ENCODE measurements around the gene ZNF398. TPM values are rescaled to one million over a fixed set of nuclear protein-coding genes. Genes with fewer than 3 reads are reported as not detected.

Gene ZNF398
- total RNA-seq, 1 donor from 2014 or later = 16.6 TPM

GRCh38 chr7:149205690-149206381, 58.6 kb downstream of the ZNF398 start:
- H3K36me3 ChIP-seq (ENCODE audit: insufficient read depth, low read length) = peaks cover 62% of the 10 kb centered on the region
- H3K9ac ChIP-seq (ENCODE audit: low read length) = no peak overlapping the region
- H3K27ac ChIP-seq (ENCODE audit: low read depth, low read length) = no peak overlapping the region
- FAIRE-seq (no peak), DNase-seq (ENCODE audit: low read depth) (no peak)
- no peak overlapping the region for H3K4me3 ChIP-seq (ENCODE audit: insufficient read depth, low read depth, low read length)
- Mint-ChIP-seq H3K9me3 (ENCODE audit: unreplicated experiment) (peaks cover 2% of the 10 kb centered on the region), H3K27me3 (ENCODE audit: low read depth, unreplicated experiment) (no peaks in the 10 kb centered on the region), H3K4me3 (ENCODE audit: unreplicated experiment) (no peak overlapping the region), H3K36me3 (ENCODE audit: low read depth, unreplicated experiment) (peaks cover 53% of the 10 kb centered on the region), H3K27ac (ENCODE audit: unreplicated experiment) (peak overlapping the region; percentile 0), H3K4me1 (ENCODE audit: low read depth, unreplicated experiment) (peaks cover 38% of the 10 kb centered on the region)
- H4K20me1 ChIP-seq (ENCODE audit: insufficient read depth, low read length) = peaks cover 51% of the 10 kb centered on the region
- H3K4me2 ChIP-seq (ENCODE audit: low read length) = no peak overlapping the region
- H2AFZ ChIP-seq (ENCODE audit: low read depth, low read length) = no peak overlapping the region
- no peaks in the 10 kb centered on the region for H3K27me3 ChIP-seq (ENCODE audit: insufficient read depth, low read length)
- no peaks in the 10 kb centered on the region for H3K9me3 ChIP-seq (ENCODE audit: insufficient read depth, low read depth, low read length)
- H3K79me2 ChIP-seq (ENCODE audit: insufficient read depth, low read length) = peaks cover 57% of the 10 kb centered on the region
- peaks cover 10% of the 10 kb centered on the region for H3K4me1 ChIP-seq (ENCODE audit: insufficient read depth, low read length)
- TF ChIP-seq EZH2 (IDR thresholded peaks at IDR 0.05; ENCODE audit: insufficient read depth, low read length) = no peak

DNA sequence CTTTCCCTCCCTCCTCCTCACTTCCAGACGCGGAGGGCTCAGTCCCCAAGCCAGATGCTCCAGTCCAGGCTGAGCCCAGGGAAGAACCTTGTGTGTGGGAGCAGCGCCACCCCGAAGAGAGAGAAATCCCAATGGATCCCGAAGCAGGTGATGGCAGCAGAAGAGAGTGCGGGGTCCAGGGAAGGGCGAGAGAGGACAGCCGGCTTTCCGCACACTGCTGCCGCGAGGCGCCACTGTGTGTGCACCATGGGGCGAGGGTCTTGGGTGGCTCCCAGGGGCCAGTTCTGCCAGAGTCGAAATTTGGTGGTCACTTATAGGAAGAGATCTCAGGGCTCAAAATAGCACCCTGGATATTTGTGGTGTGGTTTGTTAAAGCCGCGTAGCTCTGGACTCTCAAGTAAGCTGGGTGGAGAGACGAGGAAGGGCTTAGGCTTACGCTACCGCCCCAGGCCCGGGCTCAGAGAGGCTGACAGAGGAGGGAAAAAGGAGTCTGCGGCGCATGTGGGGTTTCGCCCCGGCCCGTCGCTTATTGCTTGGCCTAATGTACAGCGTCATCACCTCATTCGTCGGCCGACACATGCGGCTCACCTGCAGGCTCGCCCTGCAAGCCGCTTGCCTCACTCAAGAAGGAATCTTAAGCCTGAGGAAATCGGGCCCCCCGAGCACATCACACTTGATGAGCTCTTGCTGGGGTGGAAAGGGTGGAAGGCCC, 60.2 kb downstream of the ZNF398 start:
- Mint-ChIP-seq H3K27me3 (ENCODE audit: low read depth, unreplicated experiment) (no peaks in the 10 kb centered on the region), H3K4me3 (ENCODE audit: unreplicated experiment) (no peak overlapping the region), H3K27ac (ENCODE audit: unreplicated experiment) (peak overlapping the region; percentile 42), H3K4me1 (ENCODE audit: low read depth, unreplicated experiment) (peaks cover 31% of the 10 kb centered on the region), H3K9me3 (ENCODE audit: unreplicated experiment) (no peaks in the 10 kb centered on the region), H3K36me3 (ENCODE audit: low read depth, unreplicated experiment) (peaks cover 53% of the 10 kb centered on the region)
- H2AFZ ChIP-seq (ENCODE audit: low read depth, low read length) = no peak overlapping the region
- peaks cover 70% of the 10 kb centered on the region for H3K36me3 ChIP-seq (ENCODE audit: insufficient read depth, low read length)
- TF ChIP-seq, protein P1, sequence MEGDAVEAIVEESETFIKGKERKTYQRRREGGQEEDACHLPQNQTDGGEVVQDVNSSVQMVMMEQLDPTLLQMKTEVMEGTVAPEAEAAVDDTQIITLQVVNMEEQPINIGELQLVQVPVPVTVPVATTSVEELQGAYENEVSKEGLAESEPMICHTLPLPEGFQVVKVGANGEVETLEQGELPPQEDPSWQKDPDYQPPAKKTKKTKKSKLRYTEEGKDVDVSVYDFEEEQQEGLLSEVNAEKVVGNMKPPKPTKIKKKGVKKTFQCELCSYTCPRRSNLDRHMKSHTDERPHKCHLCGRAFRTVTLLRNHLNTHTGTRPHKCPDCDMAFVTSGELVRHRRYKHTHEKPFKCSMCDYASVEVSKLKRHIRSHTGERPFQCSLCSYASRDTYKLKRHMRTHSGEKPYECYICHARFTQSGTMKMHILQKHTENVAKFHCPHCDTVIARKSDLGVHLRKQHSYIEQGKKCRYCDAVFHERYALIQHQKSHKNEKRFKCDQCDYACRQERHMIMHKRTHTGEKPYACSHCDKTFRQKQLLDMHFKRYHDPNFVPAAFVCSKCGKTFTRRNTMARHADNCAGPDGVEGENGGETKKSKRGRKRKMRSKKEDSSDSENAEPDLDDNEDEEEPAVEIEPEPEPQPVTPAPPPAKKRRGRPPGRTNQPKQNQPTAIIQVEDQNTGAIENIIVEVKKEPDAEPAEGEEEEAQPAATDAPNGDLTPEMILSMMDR (IDR thresholded peaks at IDR 0.05; ENCODE audit: insufficient read depth, low read depth, low read length) = no peak
- TF ChIP-seq EZH2 (IDR thresholded peaks at IDR 0.05; ENCODE audit: insufficient read depth, low read length) = no peak
- H3K4me2 ChIP-seq (ENCODE audit: low read length) = no peak overlapping the region
- no peak for DNase-seq (ENCODE audit: low read depth)
- H3K4me1 ChIP-seq (ENCODE audit: insufficient read depth, low read length) = peaks cover 10% of the 10 kb centered on the region
- no peak overlapping the region for H3K27ac ChIP-seq (ENCODE audit: low read depth, low read length)
- H3K9ac ChIP-seq (ENCODE audit: low read length) = no peak overlapping the region
- no peaks in the 10 kb centered on the region for H3K27me3 ChIP-seq (ENCODE audit: insufficient read depth, low read length)
- no peaks in the 10 kb centered on the region for H3K9me3 ChIP-seq (ENCODE audit: insufficient read depth, low read depth, low read length)
- peaks cover 44% of the 10 kb centered on the region for H3K79me2 ChIP-seq (ENCODE audit: insufficient read depth, low read length)
- H3K4me3 ChIP-seq (ENCODE audit: insufficient read depth, low read depth, low read length) = no peak overlapping the region
- peaks cover 48% of the 10 kb centered on the region for H4K20me1 ChIP-seq (ENCODE audit: insufficient read depth, low read length)
- FAIRE-seq = no peak

DNA sequence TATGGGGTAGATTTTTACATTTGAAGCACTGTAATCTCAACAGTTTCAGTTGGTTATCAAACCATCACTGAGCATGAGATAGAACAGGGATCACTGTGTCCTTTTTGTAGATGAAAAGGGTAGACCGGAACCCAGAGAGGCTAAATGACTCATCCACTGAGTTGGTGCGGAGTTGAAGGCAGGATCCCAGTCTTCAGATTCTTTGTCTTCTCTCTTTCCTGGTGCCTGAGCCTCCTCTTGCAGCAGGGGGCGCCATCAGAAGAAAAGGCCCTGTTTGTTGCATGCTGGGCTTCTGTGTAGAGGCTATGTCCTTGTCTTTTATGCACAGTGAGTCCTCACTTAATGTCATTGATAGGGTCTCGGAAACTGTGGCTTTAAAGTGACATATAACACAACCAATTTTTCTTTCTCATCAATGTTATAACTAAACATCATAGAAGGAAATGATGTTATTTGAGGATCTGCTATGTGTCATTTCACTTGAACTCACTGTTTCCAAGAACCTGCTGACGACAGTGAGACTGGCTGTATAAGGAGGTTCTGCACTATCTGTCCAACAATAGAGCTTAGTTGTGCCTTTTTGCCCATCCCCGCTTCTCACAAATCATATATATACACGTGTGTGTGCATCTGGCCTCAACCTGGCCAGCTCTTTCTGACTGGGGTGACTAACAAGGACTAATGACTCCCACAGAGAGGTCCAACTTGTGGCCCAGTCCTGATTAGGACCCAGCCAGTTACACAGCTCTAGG, 62.4 kb downstream of the ZNF398 start:
- H4K20me1 ChIP-seq (ENCODE audit: insufficient read depth, low read length) = peaks cover 26% of the 10 kb centered on the region
- no peak overlapping the region for H3K4me3 ChIP-seq (ENCODE audit: insufficient read depth, low read depth, low read length)
- Mint-ChIP-seq H3K4me3 (ENCODE audit: unreplicated experiment) (peak overlapping the region; percentile 45), H3K4me1 (ENCODE audit: low read depth, unreplicated experiment) (peaks cover 15% of the 10 kb centered on the region), H3K27ac (ENCODE audit: unreplicated experiment) (peak overlapping the region; percentile 73), H3K27me3 (ENCODE audit: low read depth, unreplicated experiment) (no peaks in the 10 kb centered on the region), H3K9me3 (ENCODE audit: unreplicated experiment) (no peaks in the 10 kb centered on the region), H3K36me3 (ENCODE audit: low read depth, unreplicated experiment) (peaks cover 56% of the 10 kb centered on the region)
- no peak overlapping the region for H3K9ac ChIP-seq (ENCODE audit: low read length)
- no peaks in the 10 kb centered on the region for H3K9me3 ChIP-seq (ENCODE audit: insufficient read depth, low read depth, low read length)
- TF ChIP-seq, protein P1 (IDR thresholded peaks at IDR 0.05; ENCODE audit: insufficient read depth, low read depth, low read length) = peak; percentile 77
- no peak for TF ChIP-seq EZH2 (IDR thresholded peaks at IDR 0.05; ENCODE audit: insufficient read depth, low read length)
- H3K79me2 ChIP-seq (ENCODE audit: insufficient read depth, low read length) = peaks cover 22% of the 10 kb centered on the region
- H3K4me2 ChIP-seq (ENCODE audit: low read length) = peak overlapping the region; percentile 22
- H3K36me3 ChIP-seq (ENCODE audit: insufficient read depth, low read length) = peaks cover 74% of the 10 kb centered on the region
- no peaks in the 10 kb centered on the region for H3K27me3 ChIP-seq (ENCODE audit: insufficient read depth, low read length)
- peak overlapping the region; percentile 5 for H3K27ac ChIP-seq (ENCODE audit: low read depth, low read length)
- H3K4me1 ChIP-seq (ENCODE audit: insufficient read depth, low read length) = peaks cover 10% of the 10 kb centered on the region
- FAIRE-seq (no peak), DNase-seq (ENCODE audit: low read depth) (peak; percentile 49)
- H2AFZ ChIP-seq (ENCODE audit: low read depth, low read length) = no peak overlapping the region

All from astrocyte (in vitro differentiated cells and primary cell).